ENCODE measurements around the gene SLC25A22.
A peak's percentile ranks its signal among the peaks of the same experiment; 100 is the strongest.

The SLC25A22 gene

GRCh38 chr11:843818-844692, 46.0 kb upstream of the SLC25A22 start:
- Histone ChIP-seq H3K27ac (no peak overlapping the region; the same call in 1 of the 2 replicates), H3K36me3 (peaks cover 31% of the 10 kb centered on the region), H3K27me3 (ENCODE audit: insufficient read depth, low read depth, severe bottlenecking) (no peaks in the 10 kb centered on the region), H3K4me3 (ENCODE audit: low read depth, low read length) (peak overlapping the region; percentile 62), H3K9me3 (ENCODE audit: severe bottlenecking) (no peaks in the 10 kb centered on the region)
- no peak for DNase-seq
- no peak for TF ChIP-seq CTCF (IDR thresholded peaks at IDR 0.05; ENCODE audit: low read depth, low read length)

- peaks cover 39% of the 10 kb centered on the region for H3K36me3 ChIP-seq
- TF ChIP-seq CTCF (IDR thresholded peaks at IDR 0.05; ENCODE audit: low read depth, low read length), result no peak
- H3K27me3 ChIP-seq (ENCODE audit: insufficient read depth, low read depth, severe bottlenecking), result no peaks in the 10 kb centered on the region
- peak overlapping the region; percentile 99 for H3K27ac ChIP-seq
- no peaks in the 10 kb centered on the region for H3K9me3 ChIP-seq (ENCODE audit: severe bottlenecking)
- H3K4me3 ChIP-seq (ENCODE audit: low read depth, low read length), result peak overlapping the region; percentile 62
- no peak for DNase-seq
Measured at GRCh38 chr11:843086-843734, 45.1 kb upstream of the SLC25A22 start.

- peaks cover 46% of the 10 kb centered on the region for H3K36me3 ChIP-seq
- TF ChIP-seq CTCF (IDR thresholded peaks at IDR 0.05; ENCODE audit: low read depth, low read length), result no peak
- peak within 1 kb of the TSS; percentile 62 for H3K4me3 ChIP-seq (ENCODE audit: low read depth, low read length)
Measured at GRCh38 chr11:842370-843002, 44.4 kb upstream of the SLC25A22 start, which contains the start of the genes POLR2L and TSPAN4. Gene POLR2L (minus strand): TSS chr11:842529. CDS start chr11:842508, 21 bp downstream. Gene TSPAN4 (plus strand): TSS chr11:842852. CDS start chr11:850305, 7,453 bp downstream.

GRCh38 chr11:841981-842369, 43.9 kb upstream of the SLC25A22 start:
- H3K36me3 ChIP-seq, result peaks cover 51% of the 10 kb centered on the region
- no peaks in the 10 kb centered on the region for H3K9me3 ChIP-seq (ENCODE audit: severe bottlenecking)
- TF ChIP-seq CTCF (IDR thresholded peaks at IDR 0.05; ENCODE audit: low read depth, low read length), result no peak
- H3K27ac ChIP-seq, result peak overlapping the region; percentile 99
- peak overlapping the region; percentile 62 for H3K4me3 ChIP-seq (ENCODE audit: low read depth, low read length)
- no peaks in the 10 kb centered on the region for H3K27me3 ChIP-seq (ENCODE audit: insufficient read depth, low read depth, severe bottlenecking)
- DNase-seq, result no peak

More at GRCh38 chr11:842370-843002, 44.4 kb upstream of the SLC25A22 start, which contains the start of the genes POLR2L and TSPAN4:
- H3K27ac ChIP-seq, result peak within 1 kb of the TSS; percentile 99
- H3K27me3 ChIP-seq (ENCODE audit: insufficient read depth, low read depth, severe bottlenecking), result no peaks in the 10 kb centered on the region
- no peaks in the 10 kb centered on the region for H3K9me3 ChIP-seq (ENCODE audit: severe bottlenecking)
- peak; percentile 90 for DNase-seq

- no peaks in the 10 kb centered on the region for H3K9me3 ChIP-seq (ENCODE audit: severe bottlenecking)
- H3K36me3 ChIP-seq, result peaks cover 68% of the 10 kb centered on the region
- no peak overlapping the region for H3K4me3 ChIP-seq (ENCODE audit: low read depth, low read length)
- peak; percentile 61 for TF ChIP-seq CTCF (IDR thresholded peaks at IDR 0.05; ENCODE audit: low read depth, low read length)
- peak overlapping the region; percentile 77 for H3K27ac ChIP-seq
- no peak for DNase-seq
- no peaks in the 10 kb centered on the region for H3K27me3 ChIP-seq (ENCODE audit: insufficient read depth, low read depth, severe bottlenecking)
Measured at GRCh38 chr11:839875-840617, 42.0 kb upstream of the SLC25A22 start.
